ENCODE results near the gene PLEK. TPM values are rescaled to one million over a fixed set of nuclear protein-coding genes. Genes with fewer than 3 reads are reported as not detected.

Gene PLEK
- total RNA-seq, 1 experiment from 2014 or later, result not detected

DNA sequence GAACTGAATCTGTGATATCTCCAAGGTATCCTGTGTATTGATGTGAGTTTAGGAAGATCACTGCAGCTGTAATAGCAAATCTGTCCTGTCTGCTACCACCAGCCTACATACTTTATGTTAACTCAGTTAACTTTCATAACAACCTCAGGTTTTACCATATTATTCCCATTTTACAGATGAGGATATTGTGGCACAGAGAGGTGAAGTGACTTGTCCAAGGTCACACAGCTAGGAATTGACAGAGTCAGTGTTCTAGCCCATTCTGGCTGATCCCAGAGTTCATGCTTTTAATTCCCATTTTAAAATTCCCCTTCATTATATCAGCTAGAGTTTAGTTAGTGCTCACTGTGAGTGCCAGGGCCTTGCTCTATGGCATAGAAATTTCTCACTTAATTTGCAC, 49.4 kb downstream of the PLEK start:
- no peak for DNase-seq (ENCODE audit: low read depth)

- DNase-seq (ENCODE audit: low read depth), result no peak
Measured at GRCh38 chr2:68414876-68415275, 49.8 kb downstream of the PLEK start.

DNA sequence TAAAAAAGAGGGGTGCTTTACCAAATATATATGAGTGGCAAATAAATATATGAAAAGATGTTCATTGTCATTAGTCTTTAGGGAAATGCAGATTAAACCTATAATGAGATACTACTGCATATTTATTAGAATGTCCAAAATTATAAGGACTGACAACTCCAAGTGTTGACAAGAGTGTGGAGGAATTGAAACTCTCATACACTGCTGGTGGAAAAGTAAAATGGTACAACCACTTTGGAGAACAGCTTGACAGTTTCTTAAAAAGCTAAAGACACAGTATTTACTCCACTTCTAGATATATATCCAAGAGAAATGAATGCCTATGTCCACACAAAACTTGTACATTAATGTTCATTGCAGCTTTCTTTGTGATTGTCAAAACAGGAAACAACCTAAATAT, 50.4 kb downstream of the PLEK start:
- no peak for DNase-seq (ENCODE audit: low read depth)

GRCh38 chr2:68416081-68416675, 51.1 kb downstream of the PLEK start:
- DNase-seq (ENCODE audit: low read depth), result no peak

DNA sequence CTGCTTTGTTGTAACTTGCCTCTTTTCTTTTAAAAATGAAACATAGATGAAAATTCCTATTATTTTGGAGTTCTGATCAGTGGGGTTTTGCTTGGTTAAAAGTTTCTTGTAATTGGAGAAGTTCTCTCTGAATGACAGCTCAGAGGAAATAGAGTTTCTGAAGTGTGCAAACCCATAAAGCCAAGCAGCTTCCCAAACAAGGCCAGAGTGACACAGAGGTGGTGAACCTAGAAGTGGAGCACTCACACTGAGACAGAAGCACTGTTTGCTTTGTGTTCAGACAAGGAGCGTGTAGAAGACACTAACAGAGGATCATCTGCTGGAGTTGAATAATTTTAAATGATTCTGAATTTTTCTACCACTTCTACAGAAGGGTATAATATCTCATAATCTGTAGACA, 52.8 kb downstream of the PLEK start:
- no peak for DNase-seq (ENCODE audit: low read depth)

GRCh38 chr2:68418419-68418818, 53.3 kb downstream of the PLEK start:
- no peak for DNase-seq (ENCODE audit: low read depth)

DNA sequence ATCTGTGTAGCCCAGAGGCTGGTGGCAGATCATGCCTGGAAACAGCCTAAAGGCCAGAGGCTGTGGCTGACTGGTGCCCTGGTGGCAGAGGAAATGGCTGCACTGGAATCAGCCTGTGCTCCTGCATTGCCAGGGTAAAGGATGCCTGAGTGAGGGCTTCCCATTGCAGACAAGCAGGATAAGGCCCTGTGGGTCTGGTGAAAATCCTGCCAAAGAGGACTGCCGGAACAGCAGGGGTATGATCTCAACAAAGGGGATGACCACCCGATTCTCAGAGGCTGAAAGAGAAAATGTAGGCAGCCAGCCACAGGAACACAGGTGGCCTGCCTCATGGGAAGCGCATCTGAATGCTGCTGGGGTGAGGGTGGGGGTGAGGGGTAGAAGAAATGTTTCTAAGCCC, 53.8 kb downstream of the PLEK start:
- DNase-seq (ENCODE audit: low read depth), result no peak

GRCh38 chr2:68420254-68420910, 55.3 kb downstream of the PLEK start:
- DNase-seq (ENCODE audit: low read depth), result no peak

DNA sequence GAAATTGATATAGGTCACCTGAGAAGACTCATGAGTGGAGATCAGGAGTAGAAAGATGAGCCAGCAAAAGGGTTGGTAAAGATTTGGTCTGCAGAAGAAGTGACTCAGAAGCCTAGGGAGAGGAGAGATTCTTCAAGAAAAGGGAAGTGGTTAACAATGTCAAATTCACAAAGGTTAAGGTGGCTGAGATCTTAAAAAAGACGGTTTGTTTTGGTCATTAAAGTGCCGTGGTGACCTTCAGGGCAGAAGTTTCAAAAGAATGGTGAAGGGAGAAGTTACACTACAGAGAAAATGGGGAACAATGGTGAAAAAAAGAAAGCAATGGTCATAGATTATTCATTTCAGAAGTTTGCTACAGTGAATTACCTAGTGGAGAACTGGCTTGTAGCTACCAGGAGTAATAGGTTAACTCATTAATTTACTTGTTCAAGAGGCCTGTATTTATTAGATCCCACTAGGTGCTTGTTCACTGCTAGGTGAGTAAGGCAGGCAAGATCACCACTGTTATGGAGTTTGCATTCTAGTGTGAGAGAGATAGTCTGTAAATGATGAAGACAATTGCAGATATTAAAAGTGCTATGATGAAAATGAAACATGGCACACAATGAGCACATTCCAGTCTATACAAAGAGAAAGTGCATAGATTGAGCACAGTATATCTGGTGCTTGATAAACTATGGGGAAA, 59.0 kb downstream of the PLEK start:
- peak; percentile 47 for DNase-seq (ENCODE audit: low read depth)

- DNase-seq (ENCODE audit: low read depth), result no peak
Measured at GRCh38 chr2:68425503-68425902, 60.4 kb downstream of the PLEK start.

DNA sequence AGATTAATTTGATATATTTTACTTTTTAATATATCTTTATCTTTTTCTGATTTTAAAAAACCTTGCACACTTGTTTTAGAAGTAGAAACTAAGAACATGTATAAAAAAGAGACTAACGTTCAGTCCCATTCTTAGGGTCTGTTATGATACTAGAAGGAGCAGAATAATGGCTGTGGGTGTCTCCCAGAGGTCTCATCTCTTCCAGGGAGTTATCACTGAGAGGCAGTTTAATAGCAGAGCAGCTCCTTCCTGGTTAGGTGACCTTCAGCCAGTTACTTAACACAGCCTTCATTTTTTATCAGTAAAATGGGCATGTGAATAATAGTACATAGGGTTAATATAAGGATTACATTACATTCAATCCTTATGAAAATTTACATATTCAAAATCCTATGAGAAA, 61.4 kb downstream of the PLEK start:
- no peak for DNase-seq (ENCODE audit: low read depth)

- DNase-seq (ENCODE audit: low read depth), result no peak
Measured at GRCh38 chr2:68426848-68427579, 61.9 kb downstream of the PLEK start.

- DNase-seq (ENCODE audit: low read depth), result no peak
Measured at GRCh38 chr2:68428126-68428525, 63.0 kb downstream of the PLEK start.

DNA sequence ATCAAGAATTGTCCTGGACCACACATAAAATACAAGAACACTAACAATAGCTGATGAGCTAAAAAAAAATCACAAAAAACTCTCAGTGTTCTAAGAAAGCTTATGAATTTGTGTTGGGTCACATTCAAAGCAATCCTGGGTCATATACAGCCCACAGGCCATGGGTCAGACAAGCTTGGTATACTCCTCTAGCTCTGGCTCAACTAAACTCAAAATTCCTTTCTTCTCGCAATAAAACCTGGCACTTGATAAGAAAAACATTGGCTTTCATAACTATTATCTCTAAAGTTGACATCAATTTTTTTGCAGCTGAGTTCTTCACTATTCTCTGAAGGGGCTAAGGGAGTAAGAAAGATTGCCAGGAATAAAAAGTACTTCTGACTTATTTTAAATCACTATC, 63.7 kb downstream of the PLEK start:
- no peak for DNase-seq (ENCODE audit: low read depth)

DNA sequence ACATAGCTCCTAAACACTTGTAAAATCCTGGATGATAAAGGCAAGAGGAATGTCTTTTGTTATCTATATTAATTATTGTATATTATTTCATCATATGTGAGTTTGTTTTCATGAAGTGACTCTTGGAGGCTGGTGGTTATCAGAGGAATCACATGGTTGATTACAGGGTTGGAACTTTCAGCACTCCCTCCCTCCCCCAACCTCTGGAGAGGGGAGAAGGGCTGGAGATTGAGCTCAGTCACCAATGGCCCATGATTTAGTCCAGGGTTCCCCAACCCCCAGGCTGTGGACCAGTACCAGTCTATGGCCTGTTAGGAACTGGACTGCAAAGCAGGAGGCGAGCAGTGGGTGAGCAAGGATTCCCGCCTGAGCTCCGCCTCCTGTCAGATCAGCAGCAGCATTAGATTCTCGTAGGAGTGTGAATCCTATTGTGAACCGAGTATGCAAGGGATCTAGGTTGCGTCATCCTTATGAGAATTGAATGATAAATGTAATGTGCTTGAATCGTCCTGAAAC, 64.3 kb downstream of the PLEK start:
- no peak for DNase-seq (ENCODE audit: low read depth)

GRCh38 chr2:68431316-68431972, 66.4 kb downstream of the PLEK start:
- no peak for DNase-seq (ENCODE audit: low read depth)

DNA sequence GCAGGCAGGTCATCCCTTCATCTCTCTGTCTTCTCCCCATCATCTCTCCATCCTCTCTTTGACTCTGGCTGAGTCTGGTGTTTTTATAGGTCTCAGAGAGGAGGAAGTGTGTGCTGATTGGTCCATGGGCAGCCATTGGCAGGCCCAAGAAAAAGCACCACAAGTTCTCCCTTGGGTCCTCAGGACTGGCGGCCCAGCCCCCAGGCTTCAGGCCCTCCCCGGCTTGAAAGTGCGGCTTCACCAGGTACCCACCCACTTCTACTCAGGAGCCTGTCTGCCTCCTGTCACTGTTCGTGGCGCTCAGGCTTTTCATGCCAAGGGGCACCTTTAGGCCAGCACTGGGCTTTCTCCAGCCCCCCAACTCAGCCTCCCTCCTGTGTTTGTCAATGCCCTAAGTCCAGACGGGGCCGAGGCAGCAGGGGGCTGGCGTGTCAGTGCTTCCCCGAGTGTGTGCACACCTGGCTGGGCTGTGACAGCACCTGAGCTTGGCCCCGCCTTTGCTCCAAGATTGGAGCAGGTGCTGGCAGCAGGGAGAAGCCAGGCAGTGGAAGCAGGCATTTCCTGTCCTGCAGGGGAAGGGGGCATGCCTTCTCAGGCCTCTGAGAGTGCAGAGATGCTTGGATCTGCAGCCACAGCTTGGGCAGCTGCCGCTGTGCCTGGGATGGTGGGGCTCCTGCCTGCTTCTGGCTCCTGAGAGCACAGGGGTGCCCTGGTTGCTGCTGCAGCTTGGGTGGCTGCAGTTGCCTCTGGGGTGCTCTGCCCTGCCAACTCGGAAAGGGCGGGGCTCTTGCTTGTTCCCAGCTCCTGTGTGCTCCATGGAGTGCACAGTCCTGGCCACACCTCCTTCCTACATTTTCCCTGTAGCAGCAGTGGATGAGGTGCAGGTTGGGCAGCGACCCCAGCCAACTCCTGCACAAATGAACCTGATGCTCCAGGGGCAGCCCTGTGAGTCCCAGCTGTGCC, 67.9 kb downstream of the PLEK start:
- no peak for DNase-seq (ENCODE audit: low read depth)

DNA sequence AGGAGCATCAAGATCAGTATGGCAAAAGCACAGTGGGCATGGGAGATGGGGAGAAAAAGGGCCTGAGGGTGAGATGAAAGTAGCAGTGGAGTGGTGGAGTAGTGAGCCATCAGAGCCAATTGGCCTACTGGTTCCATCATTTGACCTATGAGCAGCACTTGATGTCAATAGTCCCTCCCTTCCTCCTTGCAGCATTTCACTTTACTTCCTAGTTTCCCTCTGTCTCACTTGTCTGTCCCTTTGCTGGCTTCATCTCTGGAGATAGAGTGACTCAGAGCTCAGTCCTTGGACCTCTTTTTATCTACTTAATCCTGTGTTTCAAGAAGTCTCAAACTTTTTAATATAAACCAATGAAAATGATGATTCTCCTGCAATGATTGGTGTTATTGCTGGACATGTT, 69.9 kb downstream of the PLEK start:
- peak; percentile 16 for DNase-seq (ENCODE audit: low read depth)

- no peak for DNase-seq (ENCODE audit: low read depth)
Measured at GRCh38 chr2:68435615-68436014, 70.5 kb downstream of the PLEK start.

DNA sequence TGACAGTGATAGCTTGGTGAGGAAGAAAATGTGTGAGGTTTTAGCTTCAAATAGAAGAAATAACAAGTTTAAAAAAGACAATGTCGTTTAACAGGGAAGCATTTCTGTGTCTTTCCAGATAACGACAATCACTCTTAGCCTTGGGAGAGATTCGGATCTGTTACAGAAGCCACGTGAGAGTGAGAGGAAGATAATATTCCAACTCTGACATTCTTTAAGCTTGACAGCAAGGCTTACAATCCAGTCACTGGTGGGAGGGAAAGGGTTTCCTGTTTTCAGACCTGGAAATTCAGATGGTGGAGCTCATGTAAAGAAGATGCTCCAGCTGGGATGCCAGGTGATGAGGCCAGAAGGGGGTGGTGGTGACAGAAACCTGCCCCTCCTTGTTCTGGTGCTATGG, 71.2 kb downstream of the PLEK start:
- no peak for DNase-seq (ENCODE audit: low read depth)
